HFFc6 (cell line): ENCODE measurements around the gene COL8A2. TPM values are rescaled to one million over a fixed set of nuclear protein-coding genes. Genes with fewer than 3 reads are reported as not detected.

Experiments
- DNase-seq: peaks from one replicate; pipeline ENCODE4 v3.0.0-alpha.2; 2018
- H3K27ac Mint-ChIP-seq: 2 replicates; pipeline ENCODE4 v1.8.0; 2020; ENCODE audit warnings: mild to moderate bottlenecking, mixed read lengths
- H3K27me3 Mint-ChIP-seq: 2 replicates; pipeline ENCODE4 v1.8.0; 2021; ENCODE audit warnings: mild to moderate bottlenecking, moderate library complexity, mixed read lengths; ENCODE audit not compliant: insufficient read depth
- H3K36me3 Mint-ChIP-seq: 2 replicates; pipeline ENCODE4 v1.8.0; 2021; ENCODE audit warnings: low read depth, mixed read lengths
- H3K4me1 Mint-ChIP-seq: 2 replicates; pipeline ENCODE4 v1.8.0; 2020; ENCODE audit warnings: low read depth, mixed read lengths
- H3K4me3 Mint-ChIP-seq: 2 replicates; pipeline ENCODE4 v1.8.0; 2020; ENCODE audit warnings: mild to moderate bottlenecking, moderate library complexity, mixed read lengths
- H3K9me3 Mint-ChIP-seq: 2 replicates; pipeline ENCODE4 v1.8.0; 2020; ENCODE audit warnings: mild to moderate bottlenecking, mixed read lengths
- total RNA-seq, 6 experiments: library from RNA; stranded (reverse); fragmentation: NEBNext Ultra II Directional; extraction: Animal tissue kit (Norgen Biotek cat#: 25700); gene quantifications; 2 replicates in 1 of 6; 3 replicates in 5 of 6; pipeline ENCODE4 v1.2.3, GENCODE V29; 2021
- TF ChIP-seq, protein P1 (sequence below): fragments of 200-600 bp; sonication (generic); IDR thresholded peaks from 2 replicates; pipeline ENCODE4 v1.5.0; 2021; ENCODE audit warnings: antibody characterized with exemption, mild to moderate bottlenecking

Gene COL8A2
- total RNA-seq, 6 experiments from 2014 or later, result 1.9 to 6.4 (median 2.4) TPM

DNA sequence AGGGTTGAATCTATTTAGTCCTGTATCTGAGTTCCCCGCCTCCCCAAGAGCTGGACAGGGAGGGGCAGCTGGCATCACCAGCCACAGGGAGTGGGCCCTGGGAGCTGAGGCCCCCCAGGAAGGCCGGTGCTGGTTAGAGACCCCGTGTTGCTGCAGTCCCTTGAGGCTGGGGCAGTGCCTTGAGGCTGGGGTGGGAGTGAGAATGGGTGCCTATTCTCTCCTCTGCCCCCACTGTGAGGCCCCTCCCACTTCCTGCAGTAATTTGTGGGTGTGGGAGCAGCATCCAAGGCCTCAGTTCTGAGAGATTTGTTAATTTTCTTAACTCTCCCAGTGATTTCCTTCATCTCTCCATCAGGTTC is 26.8 kb upstream of the COL8A2 start:
- peaks cover 8% of the 10 kb centered on the region for H3K36me3 Mint-ChIP-seq
- peaks cover 60% of the 10 kb centered on the region for H3K4me1 Mint-ChIP-seq
- no peaks in the 10 kb centered on the region for H3K9me3 Mint-ChIP-seq

DNA sequence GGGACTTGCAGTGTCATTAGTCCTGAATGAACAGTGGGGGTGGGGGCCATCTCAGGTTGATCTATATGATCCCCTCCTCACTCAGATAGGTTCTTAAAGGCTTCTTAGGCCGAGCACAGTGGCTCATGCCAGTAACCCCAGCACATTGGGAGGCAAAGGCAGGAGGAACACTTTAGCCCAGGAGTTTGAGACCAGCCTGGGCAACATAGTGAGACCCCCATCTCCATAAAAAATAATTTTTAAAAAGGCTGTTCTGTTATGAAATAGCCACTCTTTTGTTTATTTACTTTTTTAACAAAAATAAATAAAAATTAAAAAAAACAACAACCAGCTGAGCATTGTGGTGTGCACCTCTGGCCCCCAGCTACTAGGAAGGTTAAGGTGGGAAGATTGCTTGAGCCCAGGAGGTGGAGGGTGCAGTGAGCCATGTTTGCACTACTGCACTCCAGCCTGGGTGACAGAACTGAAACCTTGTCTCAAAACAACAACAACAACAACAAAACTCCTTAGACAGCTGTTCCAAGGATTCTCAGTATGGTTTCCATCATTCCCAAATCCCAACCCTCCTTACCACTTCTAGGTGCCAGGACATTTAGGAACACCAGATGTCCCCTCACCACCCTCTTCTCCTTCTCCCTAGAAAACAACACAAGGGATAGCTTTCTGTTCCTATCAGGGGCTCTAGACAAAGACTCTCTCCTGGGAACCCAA is 26.3 kb upstream of the COL8A2 start:
- no peak for DNase-seq
- H3K27ac Mint-ChIP-seq, result peak overlapping the region; percentile 98
- peaks cover 10% of the 10 kb centered on the region for H3K36me3 Mint-ChIP-seq
- peak overlapping the region; percentile 100 for H3K4me3 Mint-ChIP-seq
- H3K27me3 Mint-ChIP-seq, result peaks cover 2% of the 10 kb centered on the region
- TF ChIP-seq, protein P1, sequence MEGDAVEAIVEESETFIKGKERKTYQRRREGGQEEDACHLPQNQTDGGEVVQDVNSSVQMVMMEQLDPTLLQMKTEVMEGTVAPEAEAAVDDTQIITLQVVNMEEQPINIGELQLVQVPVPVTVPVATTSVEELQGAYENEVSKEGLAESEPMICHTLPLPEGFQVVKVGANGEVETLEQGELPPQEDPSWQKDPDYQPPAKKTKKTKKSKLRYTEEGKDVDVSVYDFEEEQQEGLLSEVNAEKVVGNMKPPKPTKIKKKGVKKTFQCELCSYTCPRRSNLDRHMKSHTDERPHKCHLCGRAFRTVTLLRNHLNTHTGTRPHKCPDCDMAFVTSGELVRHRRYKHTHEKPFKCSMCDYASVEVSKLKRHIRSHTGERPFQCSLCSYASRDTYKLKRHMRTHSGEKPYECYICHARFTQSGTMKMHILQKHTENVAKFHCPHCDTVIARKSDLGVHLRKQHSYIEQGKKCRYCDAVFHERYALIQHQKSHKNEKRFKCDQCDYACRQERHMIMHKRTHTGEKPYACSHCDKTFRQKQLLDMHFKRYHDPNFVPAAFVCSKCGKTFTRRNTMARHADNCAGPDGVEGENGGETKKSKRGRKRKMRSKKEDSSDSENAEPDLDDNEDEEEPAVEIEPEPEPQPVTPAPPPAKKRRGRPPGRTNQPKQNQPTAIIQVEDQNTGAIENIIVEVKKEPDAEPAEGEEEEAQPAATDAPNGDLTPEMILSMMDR, result no peak
- H3K4me1 Mint-ChIP-seq, result peaks cover 60% of the 10 kb centered on the region
- no peaks in the 10 kb centered on the region for H3K9me3 Mint-ChIP-seq

More for the DNA sequence above, 26.8 kb upstream of the COL8A2 start:
- Mint-ChIP-seq H3K27ac (peak overlapping the region; percentile 98), H3K4me3 (peak overlapping the region; percentile 10; the same call in 1 of the 2 replicates), H3K27me3 (peaks cover 2% of the 10 kb centered on the region)
- no peak for DNase-seq
- TF ChIP-seq, protein P1, result no peak

DNA sequence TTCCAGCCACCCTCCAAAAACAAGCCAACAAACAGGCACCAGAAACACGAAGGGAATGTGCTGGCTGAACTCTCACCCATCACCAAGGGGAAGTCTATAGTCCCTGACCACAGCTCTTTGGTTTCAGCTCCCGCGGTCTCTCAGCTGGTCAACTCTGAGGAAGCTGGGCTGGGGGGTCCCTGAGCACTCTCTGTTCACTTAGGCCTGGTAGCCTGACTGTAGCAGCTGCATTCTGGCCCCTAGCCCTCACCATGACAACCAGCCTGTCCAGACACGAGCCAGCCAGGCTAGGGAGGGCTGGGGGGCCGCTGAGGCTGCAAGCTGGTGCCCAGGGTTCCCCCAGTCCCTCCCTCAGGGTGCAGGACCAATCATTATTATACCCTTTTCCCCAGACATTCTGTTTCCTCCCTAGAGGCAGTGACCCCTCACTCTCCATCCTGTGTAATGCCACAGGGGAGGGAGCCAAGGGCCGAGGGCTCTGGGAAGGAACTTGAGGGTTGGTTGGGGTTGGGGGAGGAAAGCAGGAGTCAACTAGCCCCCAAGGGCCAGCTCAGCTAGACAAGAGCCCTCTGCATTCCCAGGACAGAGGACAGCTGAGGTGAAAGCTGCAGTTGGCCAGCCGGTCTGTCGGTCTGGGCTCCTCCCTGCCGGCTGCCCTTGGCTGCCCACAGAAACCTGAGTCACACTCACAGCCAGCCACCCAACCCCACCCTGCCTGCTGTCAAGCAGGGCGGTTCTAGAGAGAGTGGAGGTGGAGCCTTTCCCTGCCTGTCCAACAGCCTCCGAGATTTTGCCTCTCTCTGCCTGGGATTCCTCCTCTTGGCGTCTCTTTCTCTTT is 25.5 kb upstream of the COL8A2 start:
- DNase-seq, result peak; percentile 97
- TF ChIP-seq, protein P1, result no peak
- H3K36me3 Mint-ChIP-seq, result peaks cover 10% of the 10 kb centered on the region
- H3K27ac Mint-ChIP-seq, result peak overlapping the region; percentile 98
- H3K27me3 Mint-ChIP-seq, result peaks cover 2% of the 10 kb centered on the region
- peak overlapping the region; percentile 100 for H3K4me3 Mint-ChIP-seq
- no peaks in the 10 kb centered on the region for H3K9me3 Mint-ChIP-seq
- H3K4me1 Mint-ChIP-seq, result peaks cover 60% of the 10 kb centered on the region

DNA sequence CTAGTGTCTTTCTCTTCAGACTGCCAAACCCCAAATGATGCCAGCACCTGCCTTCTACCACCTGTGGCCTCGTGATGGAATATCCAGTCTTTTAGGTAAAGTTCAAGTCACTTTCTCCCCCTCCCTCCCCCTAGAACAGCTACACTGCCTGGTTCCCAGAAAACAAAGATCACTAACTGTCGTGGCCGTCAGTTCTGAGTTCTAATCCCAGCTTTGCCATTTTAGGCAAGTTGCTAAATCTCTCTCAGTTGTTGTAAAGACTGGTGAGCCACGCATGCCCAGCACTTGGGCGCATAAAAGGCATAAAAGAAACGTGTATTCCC is 24.9 kb upstream of the COL8A2 start:
- Mint-ChIP-seq H3K4me1 (peaks cover 55% of the 10 kb centered on the region), H3K36me3 (peaks cover 10% of the 10 kb centered on the region), H3K27me3 (peaks cover 2% of the 10 kb centered on the region), H3K27ac (peak overlapping the region; percentile 98), H3K4me3 (peak overlapping the region; percentile 100), H3K9me3 (no peaks in the 10 kb centered on the region)
- TF ChIP-seq, protein P1, result no peak
- DNase-seq, result no peak

DNA sequence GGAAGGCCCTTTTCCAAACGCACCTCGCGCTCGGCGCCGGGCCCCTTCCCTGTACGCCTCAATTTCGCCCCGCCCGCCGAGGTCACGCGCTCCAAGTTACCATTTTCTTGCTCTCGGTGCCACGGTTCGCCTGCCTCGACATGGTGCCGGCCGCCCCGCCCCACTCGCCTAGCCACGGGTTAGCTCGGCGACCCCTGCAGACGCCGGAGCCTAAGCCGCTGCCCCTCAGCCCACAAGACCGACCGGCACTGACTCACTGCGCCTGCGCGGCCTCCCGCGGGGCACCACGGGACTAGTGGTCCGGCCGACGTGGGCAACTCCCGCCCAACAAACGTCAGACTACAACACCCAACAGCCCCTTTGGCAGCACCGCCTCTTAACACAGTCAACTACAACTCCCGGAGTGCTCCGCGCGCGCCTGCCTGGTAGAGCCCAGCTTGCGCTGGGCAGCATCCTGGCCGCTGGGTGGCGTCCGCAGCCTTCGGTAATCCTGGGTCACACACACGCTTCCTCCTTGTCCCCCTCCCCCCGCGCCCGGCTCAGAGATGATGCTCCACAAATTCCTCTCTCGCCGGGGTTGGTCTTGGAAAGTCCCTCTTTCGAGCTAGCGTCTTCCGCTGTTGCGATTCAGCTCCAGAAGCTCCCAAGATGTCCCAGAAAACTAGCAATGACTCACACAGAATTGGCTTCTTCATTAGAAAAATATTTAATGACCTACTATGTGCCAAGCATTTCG is 24.4 kb upstream of the COL8A2 start, which contains the start of gene TRAPPC3:
TRAPPC3 (minus strand) TSS at position 250 of the 736 bp plus-strand sequence; CDS start at position 142, 108 bp downstream.
- TF ChIP-seq, protein P1, result peak; percentile 94
- peaks cover 50% of the 10 kb centered on the region for H3K4me1 Mint-ChIP-seq
- peaks cover 10% of the 10 kb centered on the region for H3K36me3 Mint-ChIP-seq
- DNase-seq, result peak; percentile 100
- peaks cover 2% of the 10 kb centered on the region for H3K27me3 Mint-ChIP-seq
- H3K9me3 Mint-ChIP-seq, result no peaks in the 10 kb centered on the region
- H3K27ac Mint-ChIP-seq, result peak within 1 kb of the TSS; percentile 98
- peak within 1 kb of the TSS; percentile 100 for H3K4me3 Mint-ChIP-seq
